ENCODE data around the gene C16orf92. TPM values are rescaled to one million over a fixed set of nuclear protein-coding genes. Genes with fewer than 3 reads are reported as not detected.

The C16orf92 gene
- total and polyA plus RNA-seq, 2 of the 13 experiments (the other 11 are each of a cell fraction or from before 2014, with no cell fraction given), result not detected

GRCh38 chr16:30065102-30065942, 42.3 kb downstream of the C16orf92 start, which contains the start of gene ALDOA (continued):
- TF ChIP-seq ATF5 (CRISPR knock-in tag; IDR thresholded peaks at IDR 0.05; ENCODE audit: low read depth) (no peak; the same call in 1 of the 2 replicates), ZBTB1 (CRISPR knock-in tag; IDR thresholded peaks at IDR 0.05; ENCODE audit: borderline replicate concordance) (0 out of 2 replicates have a peak, but pooled peaks have one; percentile 15), ARID5B (CRISPR knock-in tag; IDR thresholded peaks at IDR 0.05) (no peak; the same call in none of the 2 replicates), PLRG1 (conservative IDR thresholded peaks at IDR 0.05) (no peak), ZFP36L2 (CRISPR knock-in tag; IDR thresholded peaks at IDR 0.05) (peak; percentile 75), ONECUT2 (CRISPR knock-in tag; IDR thresholded peaks at IDR 0.05) (no peak; the same call in 1 of the 2 replicates), ZBTB7A (CRISPR knock-in tag; IDR thresholded peaks at IDR 0.05) (peak; percentile 97), ZNF572 (CRISPR knock-in tag; IDR thresholded peaks at IDR 0.05) (peak; percentile 100), ZFY (CRISPR knock-in tag; IDR thresholded peaks at IDR 0.05) (peak; percentile 96), LRRFIP1 (CRISPR knock-in tag; conservative IDR thresholded peaks at IDR 0.05) (peak; percentile 58; the same call in 1 of the 2 replicates), MIXL1 (CRISPR knock-in tag; IDR thresholded peaks at IDR 0.05) (peak; percentile 60; the same call in 1 of the 2 replicates), SRY (CRISPR knock-in tag; IDR thresholded peaks at IDR 0.05) (peak; percentile 99)
- TF ChIP-seq, protein P1, sequence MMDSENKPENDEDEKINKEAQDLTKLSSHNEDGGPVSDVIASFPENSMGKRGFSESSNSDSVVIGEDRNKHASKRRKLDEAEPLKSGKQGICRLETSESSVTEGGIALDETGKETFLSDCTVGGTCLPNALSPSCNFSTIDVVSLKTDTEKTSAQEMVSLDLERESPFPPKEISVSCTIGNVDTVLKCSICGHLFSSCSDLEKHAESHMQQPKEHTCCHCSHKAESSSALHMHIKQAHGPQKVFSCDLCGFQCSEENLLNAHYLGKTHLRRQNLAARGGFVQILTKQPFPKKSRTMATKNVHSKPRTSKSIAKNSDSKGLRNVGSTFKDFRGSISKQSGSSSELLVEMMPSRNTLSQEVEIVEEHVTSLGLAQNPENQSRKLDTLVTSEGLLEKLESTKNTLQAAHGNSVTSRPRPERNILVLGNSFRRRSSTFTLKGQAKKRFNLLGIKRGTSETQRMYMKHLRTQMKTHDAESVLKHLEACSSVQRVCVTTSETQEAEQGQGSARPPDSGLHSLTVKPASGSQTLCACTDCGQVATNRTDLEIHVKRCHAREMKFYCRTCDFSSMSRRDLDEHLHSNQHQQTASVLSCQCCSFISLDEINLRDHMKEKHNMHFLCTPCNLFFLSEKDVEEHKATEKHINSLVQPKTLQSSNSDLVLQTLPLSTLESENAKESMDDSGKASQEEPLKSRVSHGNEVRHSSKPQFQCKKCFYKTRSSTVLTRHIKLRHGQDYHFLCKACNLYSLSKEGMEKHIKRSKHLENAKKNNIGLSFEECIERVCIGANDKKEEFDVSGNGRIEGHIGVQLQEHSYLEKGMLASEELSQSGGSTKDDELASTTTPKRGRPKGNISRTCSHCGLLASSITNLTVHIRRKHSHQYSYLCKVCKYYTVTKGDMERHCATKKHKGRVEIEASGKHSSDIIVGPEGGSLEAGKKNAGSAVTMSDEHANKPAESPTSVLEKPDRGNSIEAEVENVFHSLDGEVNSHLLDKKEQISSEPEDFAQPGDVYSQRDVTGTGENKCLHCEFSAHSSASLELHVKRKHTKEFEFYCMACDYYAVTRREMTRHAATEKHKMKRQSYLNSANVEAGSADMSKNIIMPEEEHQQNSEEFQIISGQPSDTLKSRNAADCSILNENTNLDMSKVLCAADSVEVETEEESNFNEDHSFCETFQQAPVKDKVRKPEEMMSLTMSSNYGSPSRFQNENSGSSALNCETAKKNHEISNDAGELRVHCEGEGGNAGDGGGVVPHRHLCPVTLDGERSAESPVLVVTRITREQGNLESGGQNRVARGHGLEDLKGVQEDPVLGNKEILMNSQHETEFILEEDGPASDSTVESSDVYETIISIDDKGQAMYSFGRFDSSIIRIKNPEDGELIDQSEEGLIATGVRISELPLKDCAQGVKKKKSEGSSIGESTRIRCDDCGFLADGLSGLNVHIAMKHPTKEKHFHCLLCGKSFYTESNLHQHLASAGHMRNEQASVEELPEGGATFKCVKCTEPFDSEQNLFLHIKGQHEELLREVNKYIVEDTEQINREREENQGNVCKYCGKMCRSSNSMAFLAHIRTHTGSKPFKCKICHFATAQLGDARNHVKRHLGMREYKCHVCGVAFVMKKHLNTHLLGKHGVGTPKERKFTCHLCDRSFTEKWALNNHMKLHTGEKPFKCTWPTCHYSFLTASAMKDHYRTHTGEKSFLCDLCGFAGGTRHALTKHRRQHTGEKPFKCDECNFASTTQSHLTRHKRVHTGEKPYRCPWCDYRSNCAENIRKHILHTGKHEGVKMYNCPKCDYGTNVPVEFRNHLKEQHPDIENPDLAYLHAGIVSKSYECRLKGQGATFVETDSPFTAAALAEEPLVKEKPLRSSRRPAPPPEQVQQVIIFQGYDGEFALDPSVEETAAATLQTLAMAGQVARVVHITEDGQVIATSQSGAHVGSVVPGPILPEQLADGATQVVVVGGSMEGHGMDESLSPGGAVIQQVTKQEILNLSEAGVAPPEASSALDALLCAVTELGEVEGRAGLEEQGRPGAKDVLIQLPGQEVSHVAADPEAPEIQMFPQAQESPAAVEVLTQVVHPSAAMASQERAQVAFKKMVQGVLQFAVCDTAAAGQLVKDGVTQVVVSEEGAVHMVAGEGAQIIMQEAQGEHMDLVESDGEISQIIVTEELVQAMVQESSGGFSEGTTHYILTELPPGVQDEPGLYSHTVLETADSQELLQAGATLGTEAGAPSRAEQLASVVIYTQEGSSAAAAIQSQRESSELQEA (CRISPR knock-in tag; IDR thresholded peaks at IDR 0.05; ENCODE audit: not compliant biosample characterization), result peak; percentile 75
